ENCODE data around the gene HAP1.

DNA sequence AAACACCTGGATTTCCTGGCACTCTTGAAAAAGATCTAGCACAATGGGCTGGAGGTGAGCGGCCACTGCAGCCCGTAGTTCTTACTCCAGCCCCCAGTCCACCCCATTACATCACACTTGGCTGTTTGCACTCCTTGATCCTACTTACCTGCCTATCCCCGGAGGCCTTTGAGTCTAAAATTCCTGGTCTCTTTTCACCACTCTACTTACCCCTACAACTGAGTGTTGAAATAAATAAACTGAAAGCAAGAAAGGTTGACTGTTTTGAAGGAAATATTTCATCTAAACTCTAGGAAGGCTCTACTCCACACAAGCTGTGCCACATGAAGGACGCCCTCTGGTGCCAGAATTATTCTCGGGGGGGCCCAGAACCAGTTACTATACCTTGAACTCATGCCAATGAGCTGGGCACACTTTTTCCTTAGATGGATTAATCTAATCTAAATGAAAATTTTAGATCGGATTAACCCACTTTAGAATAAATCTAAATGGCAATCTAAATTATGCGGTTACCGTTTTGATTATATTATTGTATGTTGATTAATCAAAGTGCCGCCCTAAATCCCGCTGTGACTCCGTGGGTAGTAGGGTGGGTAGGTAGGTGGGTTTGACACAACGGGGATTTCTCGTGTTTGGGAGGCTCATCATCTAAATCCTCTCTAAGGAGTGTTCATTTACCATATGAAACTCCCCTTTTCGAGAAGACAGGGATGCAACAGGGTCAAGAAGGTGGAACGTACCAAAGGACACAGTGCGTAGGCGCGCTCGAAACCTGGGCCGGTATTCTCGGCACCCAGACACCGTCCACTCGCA lies 46.4 kb downstream of the HAP1 start:
- TF ChIP-seq, protein P1, sequence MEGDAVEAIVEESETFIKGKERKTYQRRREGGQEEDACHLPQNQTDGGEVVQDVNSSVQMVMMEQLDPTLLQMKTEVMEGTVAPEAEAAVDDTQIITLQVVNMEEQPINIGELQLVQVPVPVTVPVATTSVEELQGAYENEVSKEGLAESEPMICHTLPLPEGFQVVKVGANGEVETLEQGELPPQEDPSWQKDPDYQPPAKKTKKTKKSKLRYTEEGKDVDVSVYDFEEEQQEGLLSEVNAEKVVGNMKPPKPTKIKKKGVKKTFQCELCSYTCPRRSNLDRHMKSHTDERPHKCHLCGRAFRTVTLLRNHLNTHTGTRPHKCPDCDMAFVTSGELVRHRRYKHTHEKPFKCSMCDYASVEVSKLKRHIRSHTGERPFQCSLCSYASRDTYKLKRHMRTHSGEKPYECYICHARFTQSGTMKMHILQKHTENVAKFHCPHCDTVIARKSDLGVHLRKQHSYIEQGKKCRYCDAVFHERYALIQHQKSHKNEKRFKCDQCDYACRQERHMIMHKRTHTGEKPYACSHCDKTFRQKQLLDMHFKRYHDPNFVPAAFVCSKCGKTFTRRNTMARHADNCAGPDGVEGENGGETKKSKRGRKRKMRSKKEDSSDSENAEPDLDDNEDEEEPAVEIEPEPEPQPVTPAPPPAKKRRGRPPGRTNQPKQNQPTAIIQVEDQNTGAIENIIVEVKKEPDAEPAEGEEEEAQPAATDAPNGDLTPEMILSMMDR (IDR thresholded peaks at IDR 0.05), result peak; percentile 70
- peak; percentile 5; the same call in 1 of the 2 replicates for TF ChIP-seq POLR2AphosphoS5 (IDR thresholded peaks at IDR 0.05; ENCODE audit: low read depth, low read length)

All from Panc1 (cell line).